ENCODE data around the gene PRKCA. TPM values are rescaled to one million over a fixed set of nuclear protein-coding genes. Genes with fewer than 3 reads are reported as not detected.

Gene PRKCA
- total RNA-seq, 1 experiment from 2014 or later: 4.4 TPM

DNA sequence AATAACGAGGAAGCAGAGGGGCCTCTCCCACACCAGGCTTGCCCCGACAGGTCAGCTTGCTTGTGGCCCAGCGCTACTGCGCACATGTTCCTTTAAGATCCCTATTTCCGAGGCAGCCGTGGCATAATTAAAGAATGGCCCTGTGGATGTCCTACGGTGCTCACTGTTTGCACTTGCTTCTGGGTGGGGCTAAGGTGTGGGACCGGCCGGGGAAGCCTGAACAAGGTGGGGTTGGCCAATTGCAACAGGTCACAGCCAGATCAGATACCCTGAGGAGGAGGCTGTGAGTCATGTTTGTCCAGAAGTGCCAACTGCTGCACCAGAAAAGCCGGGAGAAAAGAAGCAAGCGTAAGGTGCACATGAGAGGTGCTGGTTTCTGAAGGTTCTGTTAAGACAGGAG is 374.0 kb downstream of the PRKCA start:
- Histone ChIP-seq H2AFZ (ENCODE audit: low read length) (no peak overlapping the region), H4K20me1 (ENCODE audit: insufficient read depth, low read depth, low read length) (no peaks in the 10 kb centered on the region), H3K27ac (ENCODE audit: low read length) (no peak overlapping the region), H3K4me1 (ENCODE audit: low read length) (no peaks in the 10 kb centered on the region), H3K4me2 (ENCODE audit: low read depth, low read length, poor library complexity, severe bottlenecking) (no peak overlapping the region), H3K4me3 (ENCODE audit: low read length) (no peak overlapping the region), H3K9ac (ENCODE audit: low read length) (no peak overlapping the region), H3K36me3 (ENCODE audit: insufficient read depth, low read length) (no peaks in the 10 kb centered on the region), H3K9me3 (ENCODE audit: low read length) (no peaks in the 10 kb centered on the region), H3K27me3 (ENCODE audit: low read length) (no peaks in the 10 kb centered on the region; the same call in 1 of the 2 replicates), H3K79me2 (ENCODE audit: low read length) (no peaks in the 10 kb centered on the region), H3K9me2 (replicated peaks; ENCODE audit: insufficient read depth, low read length) (no peaks in the 10 kb centered on the region)
- no peak for DNase-seq

DNA sequence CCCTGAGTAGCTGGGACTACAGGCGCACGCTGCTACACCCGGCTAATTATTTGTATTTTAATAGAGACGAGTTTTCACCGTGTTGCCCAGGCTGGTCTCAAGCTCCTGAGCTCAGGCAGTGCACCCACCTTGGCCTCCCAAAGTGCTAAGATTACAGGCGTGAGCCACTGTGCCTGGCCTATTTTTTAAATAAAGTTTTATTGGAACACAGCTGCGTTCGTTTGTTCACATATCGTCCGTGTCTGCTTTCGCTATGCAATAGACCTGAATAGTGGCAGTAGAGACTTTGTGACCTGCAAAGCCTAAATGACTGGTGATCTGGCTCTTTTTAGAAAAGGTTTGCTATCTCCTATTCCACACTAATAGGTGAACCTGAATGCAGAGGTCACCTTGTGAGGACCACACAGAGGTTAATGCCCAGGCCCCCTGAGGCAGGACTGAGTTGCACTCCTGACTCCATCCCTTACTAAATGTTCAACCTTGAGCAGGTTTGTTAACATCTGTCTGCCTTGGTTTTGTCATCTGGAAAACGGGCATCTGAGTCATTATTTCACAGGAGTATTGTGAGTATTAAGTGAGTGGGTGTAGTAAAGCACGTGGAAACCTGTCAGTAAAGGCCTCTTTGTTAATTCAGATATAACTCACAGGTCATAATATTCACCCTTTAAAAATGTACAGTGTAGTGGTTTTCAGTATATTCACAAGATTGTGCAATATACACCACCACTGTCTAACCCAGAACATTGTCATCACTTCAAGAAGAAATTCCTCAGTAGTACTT is 375.0 kb downstream of the PRKCA start:
- Histone ChIP-seq H3K4me3 (ENCODE audit: low read length) (no peak overlapping the region), H4K20me1 (ENCODE audit: insufficient read depth, low read depth, low read length) (no peaks in the 10 kb centered on the region), H3K9ac (ENCODE audit: low read length) (no peak overlapping the region), H3K9me3 (ENCODE audit: low read length) (no peaks in the 10 kb centered on the region), H3K79me2 (ENCODE audit: low read length) (no peaks in the 10 kb centered on the region), H3K9me2 (replicated peaks; ENCODE audit: insufficient read depth, low read length) (no peaks in the 10 kb centered on the region), H3K27ac (ENCODE audit: low read length) (no peak overlapping the region), H3K4me2 (ENCODE audit: low read depth, low read length, poor library complexity, severe bottlenecking) (no peak overlapping the region), H3K4me1 (ENCODE audit: low read length) (no peaks in the 10 kb centered on the region), H2AFZ (ENCODE audit: low read length) (no peak overlapping the region), H3K27me3 (ENCODE audit: low read length) (no peaks in the 10 kb centered on the region; the same call in 1 of the 2 replicates), H3K36me3 (ENCODE audit: insufficient read depth, low read length) (no peaks in the 10 kb centered on the region)
- DNase-seq: no peak

DNA sequence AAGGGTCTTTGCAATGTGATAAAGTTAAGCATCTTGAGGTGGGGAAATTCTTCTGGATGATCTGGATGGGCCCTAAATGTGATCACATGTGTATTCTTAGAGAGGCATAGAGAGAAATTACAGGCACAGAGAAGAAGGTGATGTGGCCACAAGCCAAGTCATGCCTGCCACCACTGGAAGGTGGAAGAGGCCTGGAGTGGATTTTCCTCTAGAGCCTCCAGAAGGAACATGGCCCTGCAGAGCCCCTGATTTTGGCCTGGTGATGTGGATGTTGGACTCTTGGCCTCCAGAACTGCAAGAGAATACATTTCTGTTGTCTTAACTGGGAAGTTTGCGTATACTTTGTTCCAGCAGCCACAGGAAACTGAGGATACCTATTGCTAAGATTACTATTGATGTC is 375.6 kb downstream of the PRKCA start:
- H3K27me3 ChIP-seq (ENCODE audit: low read length): no peaks in the 10 kb centered on the region; the same call in 1 of the 2 replicates
- H3K4me2 ChIP-seq (ENCODE audit: low read depth, low read length, poor library complexity, severe bottlenecking): no peak overlapping the region
- H3K9me3 ChIP-seq (ENCODE audit: low read length): no peaks in the 10 kb centered on the region
- no peak overlapping the region for H2AFZ ChIP-seq (ENCODE audit: low read length)
- no peaks in the 10 kb centered on the region for H3K79me2 ChIP-seq (ENCODE audit: low read length)
- DNase-seq: no peak
- no peak overlapping the region for H3K27ac ChIP-seq (ENCODE audit: low read length)
- no peak overlapping the region for H3K4me3 ChIP-seq (ENCODE audit: low read length)
- H3K36me3 ChIP-seq (ENCODE audit: insufficient read depth, low read length): no peaks in the 10 kb centered on the region
- H3K9ac ChIP-seq (ENCODE audit: low read length): no peak overlapping the region
- no peaks in the 10 kb centered on the region for H4K20me1 ChIP-seq (ENCODE audit: insufficient read depth, low read depth, low read length)
- H3K4me1 ChIP-seq (ENCODE audit: low read length): no peaks in the 10 kb centered on the region
- no peaks in the 10 kb centered on the region for H3K9me2 ChIP-seq (replicated peaks; ENCODE audit: insufficient read depth, low read length)

DNA sequence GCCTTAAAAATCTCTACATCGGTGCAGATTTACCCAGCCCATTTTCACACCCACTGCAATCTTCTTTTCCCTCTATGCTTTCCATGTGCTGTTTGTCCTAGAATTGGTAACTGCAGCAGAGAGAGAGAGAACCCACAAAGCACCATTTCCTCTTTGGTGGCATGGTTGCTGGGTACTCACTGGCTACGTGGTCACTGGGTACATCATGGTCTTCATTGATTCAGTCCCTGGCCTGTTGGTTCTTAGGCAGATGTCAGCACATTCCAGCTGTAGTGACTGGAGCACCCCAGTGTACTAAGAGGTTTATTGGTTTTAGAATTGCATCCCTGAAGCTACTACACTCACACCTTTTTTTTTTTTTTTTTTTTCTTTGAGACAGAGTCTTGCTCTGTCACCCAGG is 376.4 kb downstream of the PRKCA start:
- H3K79me2 ChIP-seq (ENCODE audit: low read length): no peaks in the 10 kb centered on the region
- H3K4me3 ChIP-seq (ENCODE audit: low read length): no peak overlapping the region
- H3K27me3 ChIP-seq (ENCODE audit: low read length): no peaks in the 10 kb centered on the region; the same call in 1 of the 2 replicates
- no peaks in the 10 kb centered on the region for H3K4me1 ChIP-seq (ENCODE audit: low read length)
- H4K20me1 ChIP-seq (ENCODE audit: insufficient read depth, low read depth, low read length): no peaks in the 10 kb centered on the region
- H3K36me3 ChIP-seq (ENCODE audit: insufficient read depth, low read length): no peaks in the 10 kb centered on the region
- no peak overlapping the region for H3K27ac ChIP-seq (ENCODE audit: low read length)
- no peak overlapping the region for H3K4me2 ChIP-seq (ENCODE audit: low read depth, low read length, poor library complexity, severe bottlenecking)
- no peaks in the 10 kb centered on the region for H3K9me3 ChIP-seq (ENCODE audit: low read length)
- DNase-seq: no peak
- no peaks in the 10 kb centered on the region for H3K9me2 ChIP-seq (replicated peaks; ENCODE audit: insufficient read depth, low read length)
- no peak overlapping the region for H3K9ac ChIP-seq (ENCODE audit: low read length)
- no peak overlapping the region for H2AFZ ChIP-seq (ENCODE audit: low read length)

DNA sequence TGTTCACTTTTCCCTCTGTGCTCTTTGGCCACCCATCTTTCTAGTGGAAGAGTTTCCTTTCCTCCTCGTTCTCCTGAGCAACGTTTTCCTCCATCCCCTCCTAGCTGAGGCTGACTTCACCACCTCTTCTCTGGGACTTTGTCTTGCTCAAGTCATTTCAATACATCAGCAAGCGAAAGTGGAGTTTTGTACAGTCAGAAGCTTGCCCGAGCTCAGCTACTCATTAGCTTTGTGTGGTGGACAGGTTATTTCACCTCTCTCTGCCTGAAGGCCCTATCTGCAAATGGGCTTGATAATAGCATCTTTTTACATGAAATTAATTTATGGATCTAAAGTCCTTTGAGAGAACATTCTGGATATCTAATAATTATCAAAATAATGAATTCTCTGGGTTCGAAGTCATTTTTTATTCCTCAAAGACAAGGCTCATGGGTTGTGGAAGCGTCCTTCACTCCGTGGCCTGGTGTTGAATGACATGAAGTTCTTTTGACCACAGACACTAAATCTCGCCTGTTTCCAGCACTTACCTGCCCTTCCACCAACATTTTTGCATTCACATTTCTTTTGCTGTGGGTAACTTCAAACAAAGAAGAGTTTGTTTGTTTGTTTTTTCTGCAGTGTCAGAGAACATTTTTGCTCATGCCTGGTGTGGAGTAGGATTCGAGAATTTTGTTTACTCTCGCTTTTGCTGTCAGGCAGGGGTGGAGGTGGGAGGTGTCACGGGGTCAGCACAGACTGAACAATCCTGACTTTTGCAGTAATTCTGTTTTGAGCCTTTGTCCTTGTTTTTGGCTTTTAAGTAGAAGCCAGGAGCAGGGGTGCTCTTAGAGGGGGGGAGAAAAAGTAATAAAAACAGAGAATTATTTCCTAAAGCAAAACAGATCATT is 377.5 kb downstream of the PRKCA start:
- no peak overlapping the region for H3K27ac ChIP-seq (ENCODE audit: low read length)
- no peak overlapping the region for H3K4me2 ChIP-seq (ENCODE audit: low read depth, low read length, poor library complexity, severe bottlenecking)
- H3K9ac ChIP-seq (ENCODE audit: low read length): no peak overlapping the region
- H3K27me3 ChIP-seq (ENCODE audit: low read length): no peaks in the 10 kb centered on the region; the same call in 1 of the 2 replicates
- DNase-seq: no peak
- H3K9me3 ChIP-seq (ENCODE audit: low read length): no peaks in the 10 kb centered on the region
- no peaks in the 10 kb centered on the region for H3K9me2 ChIP-seq (replicated peaks; ENCODE audit: insufficient read depth, low read length)
- H3K79me2 ChIP-seq (ENCODE audit: low read length): no peaks in the 10 kb centered on the region
- no peak overlapping the region for H2AFZ ChIP-seq (ENCODE audit: low read length)
- no peak overlapping the region for H3K4me3 ChIP-seq (ENCODE audit: low read length)
- H4K20me1 ChIP-seq (ENCODE audit: insufficient read depth, low read depth, low read length): no peaks in the 10 kb centered on the region
- H3K36me3 ChIP-seq (ENCODE audit: insufficient read depth, low read length): no peaks in the 10 kb centered on the region
- no peaks in the 10 kb centered on the region for H3K4me1 ChIP-seq (ENCODE audit: low read length)

DNA sequence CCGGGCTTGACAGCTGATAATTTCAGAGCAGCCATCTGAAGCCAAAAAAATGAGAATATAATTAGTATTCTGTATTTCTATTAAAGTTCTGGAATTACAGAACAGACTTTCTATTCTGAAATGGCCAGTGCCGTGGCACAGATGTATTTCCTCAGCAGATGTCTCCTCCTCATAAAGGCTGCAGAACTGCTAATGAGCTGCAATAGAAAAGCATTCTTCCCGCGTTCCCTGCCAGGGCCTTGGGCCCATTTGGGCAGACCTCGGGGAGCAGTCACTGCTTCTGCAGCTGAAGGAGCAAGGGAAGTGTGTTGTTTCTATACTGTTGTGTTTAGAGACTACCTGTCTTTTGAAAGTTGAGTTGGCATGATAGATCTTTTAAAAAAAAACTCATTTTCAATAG is 379.9 kb downstream of the PRKCA start:
- H3K9ac ChIP-seq (ENCODE audit: low read length): no peak overlapping the region
- no peak overlapping the region for H3K27ac ChIP-seq (ENCODE audit: low read length)
- no peaks in the 10 kb centered on the region for H4K20me1 ChIP-seq (ENCODE audit: insufficient read depth, low read depth, low read length)
- DNase-seq: no peak
- no peaks in the 10 kb centered on the region; the same call in 1 of the 2 replicates for H3K27me3 ChIP-seq (ENCODE audit: low read length)
- no peaks in the 10 kb centered on the region for H3K79me2 ChIP-seq (ENCODE audit: low read length)
- no peaks in the 10 kb centered on the region for H3K4me1 ChIP-seq (ENCODE audit: low read length)
- no peaks in the 10 kb centered on the region for H3K9me2 ChIP-seq (replicated peaks; ENCODE audit: insufficient read depth, low read length)
- H3K4me3 ChIP-seq (ENCODE audit: low read length): no peak overlapping the region
- H3K36me3 ChIP-seq (ENCODE audit: insufficient read depth, low read length): no peaks in the 10 kb centered on the region
- no peaks in the 10 kb centered on the region for H3K9me3 ChIP-seq (ENCODE audit: low read length)
- no peak overlapping the region for H2AFZ ChIP-seq (ENCODE audit: low read length)
- H3K4me2 ChIP-seq (ENCODE audit: low read depth, low read length, poor library complexity, severe bottlenecking): no peak overlapping the region

DNA sequence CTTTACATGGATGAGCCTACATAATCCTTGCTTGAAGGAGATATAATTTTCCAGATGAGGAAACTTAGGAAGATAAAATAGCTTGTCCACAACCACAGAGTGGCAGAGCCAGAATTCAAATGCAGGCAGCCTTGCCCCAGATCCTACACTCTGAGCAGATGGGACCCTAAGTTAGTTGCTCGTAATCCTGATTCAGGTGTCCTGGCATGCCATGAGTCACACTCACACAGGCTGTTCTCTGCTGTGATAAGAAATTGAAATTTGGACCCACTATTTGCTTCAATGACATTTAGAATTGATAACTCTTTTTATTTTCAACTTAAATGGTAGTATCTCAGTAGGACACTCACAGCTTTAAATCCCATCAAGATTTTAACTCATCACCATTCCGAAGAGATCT is 381.8 kb downstream of the PRKCA start:
- DNase-seq: no peak
- H3K36me3 ChIP-seq (ENCODE audit: insufficient read depth, low read length): no peaks in the 10 kb centered on the region
- no peaks in the 10 kb centered on the region for H3K9me3 ChIP-seq (ENCODE audit: low read length)
- no peaks in the 10 kb centered on the region for H4K20me1 ChIP-seq (ENCODE audit: insufficient read depth, low read depth, low read length)
- H3K79me2 ChIP-seq (ENCODE audit: low read length): no peaks in the 10 kb centered on the region
- H3K4me1 ChIP-seq (ENCODE audit: low read length): peaks cover 5% of the 10 kb centered on the region
- H3K4me2 ChIP-seq (ENCODE audit: low read depth, low read length, poor library complexity, severe bottlenecking): no peak overlapping the region
- no peak overlapping the region for H3K4me3 ChIP-seq (ENCODE audit: low read length)
- H3K27me3 ChIP-seq (ENCODE audit: low read length): no peaks in the 10 kb centered on the region
- no peaks in the 10 kb centered on the region for H3K9me2 ChIP-seq (replicated peaks; ENCODE audit: insufficient read depth, low read length)
- H3K9ac ChIP-seq (ENCODE audit: low read length): no peak overlapping the region
- H3K27ac ChIP-seq (ENCODE audit: low read length): no peak overlapping the region
- H2AFZ ChIP-seq (ENCODE audit: low read length): no peak overlapping the region

DNA sequence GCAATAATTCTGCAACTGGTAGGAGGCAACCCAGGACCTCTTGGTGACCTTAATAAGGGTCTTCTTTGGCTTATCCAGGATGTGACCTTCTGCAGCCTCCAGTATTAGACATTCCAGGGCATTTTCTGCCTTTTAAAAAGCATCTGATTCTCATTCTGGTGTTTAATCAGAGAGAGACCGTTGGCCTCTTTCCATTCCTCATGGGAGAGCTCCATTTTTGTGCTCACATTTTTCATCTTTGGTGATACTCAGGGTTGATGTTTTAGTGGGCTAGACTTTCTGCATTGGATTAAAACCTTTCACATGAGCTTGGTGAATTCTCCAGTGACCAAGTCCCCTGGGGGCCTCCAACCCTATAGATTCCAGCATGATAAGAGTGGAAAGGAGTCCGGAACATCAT is 382.3 kb downstream of the PRKCA start:
- no peak overlapping the region for H3K27ac ChIP-seq (ENCODE audit: low read length)
- H2AFZ ChIP-seq (ENCODE audit: low read length): no peak overlapping the region
- no peak for DNase-seq
- H3K4me1 ChIP-seq (ENCODE audit: low read length): peaks cover 10% of the 10 kb centered on the region
- no peaks in the 10 kb centered on the region for H3K27me3 ChIP-seq (ENCODE audit: low read length)
- no peak overlapping the region for H3K4me2 ChIP-seq (ENCODE audit: low read depth, low read length, poor library complexity, severe bottlenecking)
- no peaks in the 10 kb centered on the region for H3K9me2 ChIP-seq (replicated peaks; ENCODE audit: insufficient read depth, low read length)
- no peak overlapping the region for H3K4me3 ChIP-seq (ENCODE audit: low read length)
- H3K36me3 ChIP-seq (ENCODE audit: insufficient read depth, low read length): no peaks in the 10 kb centered on the region
- no peak overlapping the region for H3K9ac ChIP-seq (ENCODE audit: low read length)
- H4K20me1 ChIP-seq (ENCODE audit: insufficient read depth, low read depth, low read length): no peaks in the 10 kb centered on the region
- no peaks in the 10 kb centered on the region for H3K9me3 ChIP-seq (ENCODE audit: low read length)
- H3K79me2 ChIP-seq (ENCODE audit: low read length): no peaks in the 10 kb centered on the region

Measured in Karpas-422 (cell line).